HG03175 (cell line): ENCODE measurements around the gene ARL16.

Experiments used
- ATAC-seq: cut with Tn5 transposase; IDR thresholded peaks from one replicate; pipeline ENCODE4 v1.9.1; 2021; ENCODE audit warnings: mild to moderate bottlenecking, moderate library complexity; ENCODE audit not compliant: unreplicated experiment

Gene ARL16, protein sequence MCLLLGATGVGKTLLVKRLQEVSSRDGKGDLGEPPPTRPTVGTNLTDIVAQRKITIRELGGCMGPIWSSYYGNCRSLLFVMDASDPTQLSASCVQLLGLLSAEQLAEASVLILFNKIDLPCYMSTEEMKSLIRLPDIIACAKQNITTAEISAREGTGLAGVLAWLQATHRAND

DNA sequence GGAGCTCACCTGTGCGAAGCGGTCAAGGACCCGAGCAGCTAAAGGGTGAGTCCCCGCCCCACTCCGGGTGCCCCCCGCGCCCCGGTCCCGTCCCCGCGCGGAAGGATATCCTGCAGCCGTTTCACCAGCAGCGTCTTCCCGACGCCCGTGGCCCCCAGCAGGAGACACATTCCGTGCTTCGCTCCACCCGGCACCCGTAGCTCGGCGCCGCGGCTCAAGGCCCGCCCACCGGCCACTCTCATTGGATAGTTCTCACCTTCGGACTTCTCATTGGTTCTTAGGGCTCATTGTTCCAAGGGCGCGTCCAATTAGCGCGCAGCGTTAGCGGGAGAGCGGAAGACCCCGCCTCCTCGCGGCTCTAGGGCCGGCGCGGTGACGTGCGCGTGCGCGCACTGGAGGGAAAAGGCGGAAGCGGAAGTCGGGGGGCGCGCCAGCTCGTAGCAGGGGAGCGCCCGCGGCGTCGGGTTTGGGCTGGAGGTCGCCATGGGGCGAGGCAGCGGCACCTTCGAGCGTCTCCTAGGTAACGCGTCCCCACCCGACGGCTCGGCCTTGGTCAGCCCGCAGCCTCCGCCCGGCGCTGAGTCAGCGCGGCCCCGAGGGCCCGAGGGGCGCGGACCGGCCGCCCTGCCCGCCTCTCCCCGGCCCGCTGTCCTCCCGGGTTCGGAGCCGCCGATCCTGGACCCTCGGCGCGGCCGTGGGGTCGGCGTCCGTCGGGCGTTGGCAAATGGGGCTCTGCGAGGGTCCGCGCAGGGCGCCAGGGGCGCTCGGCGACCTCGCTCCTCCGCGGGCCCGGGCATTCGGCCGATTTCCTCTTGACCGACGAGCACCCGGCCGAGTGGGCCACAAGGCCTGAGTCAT lies at the start of gene ARL16, which contains the start of gene HGS:
Gene ARL16 (minus strand): TSS at position 214 of the 858 bp plus-strand sequence. CDS start 44 bp downstream, at position 170.
Gene HGS (plus strand): TSS at position 428 of the 858 bp plus-strand sequence. CDS start 56 bp downstream, at position 484.
- ATAC-seq: peak; percentile 97

DNA sequence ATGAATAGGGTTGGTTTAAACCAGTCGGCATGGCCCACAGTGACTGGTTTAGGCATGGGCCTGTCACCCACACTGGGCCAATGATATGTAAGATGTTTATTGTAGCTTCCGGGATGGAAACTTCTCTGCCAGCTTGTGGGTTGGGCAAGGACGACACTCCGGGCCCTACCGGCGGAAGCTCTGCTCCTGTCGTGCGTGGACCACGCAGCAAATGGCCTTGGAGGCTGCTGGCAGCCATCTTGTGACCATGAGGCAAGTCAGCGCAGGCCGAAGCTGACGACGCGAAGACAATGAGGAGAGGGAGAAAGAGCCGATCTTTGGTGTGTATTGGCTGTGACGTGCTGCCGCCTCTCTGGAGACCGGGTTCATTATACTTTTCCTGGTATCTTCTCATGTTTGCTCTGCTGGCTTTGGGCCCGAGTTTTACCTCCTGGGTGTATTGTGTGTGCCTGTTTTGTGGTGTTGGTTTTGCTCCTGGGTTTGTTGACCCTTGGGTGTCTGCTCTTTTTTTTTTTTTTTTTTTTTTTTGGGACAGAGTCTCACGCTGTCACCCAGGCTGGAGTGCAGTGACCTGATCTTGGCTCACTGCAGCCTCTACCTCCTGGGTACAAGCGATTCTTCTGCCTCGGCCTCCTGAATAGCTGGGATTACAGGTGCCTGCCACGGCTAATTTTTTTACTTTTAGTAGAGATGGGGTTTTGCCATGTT lies 43.9 kb upstream of the ARL16 start:
- no peak for ATAC-seq

DNA sequence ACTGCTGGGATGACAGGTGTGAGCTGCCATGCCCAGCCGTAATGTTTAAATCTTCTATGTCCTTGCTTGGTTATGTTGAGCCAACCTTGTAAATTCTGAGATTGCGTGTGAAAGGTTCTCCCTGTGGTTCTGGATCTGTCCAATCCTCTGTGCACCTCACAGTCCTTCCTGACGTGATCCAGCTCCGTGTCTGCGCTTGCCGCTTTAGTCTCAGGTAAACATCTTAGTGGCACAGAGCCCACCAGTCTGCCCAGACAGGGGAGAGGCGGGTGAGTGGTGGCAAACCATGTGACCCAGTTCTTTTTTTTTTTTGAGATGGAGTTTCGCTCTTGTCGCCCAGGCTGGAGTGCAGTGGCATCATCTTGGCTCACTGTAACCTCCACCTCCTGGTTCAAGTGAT lies 42.4 kb upstream of the ARL16 start:
- no peak for ATAC-seq

DNA sequence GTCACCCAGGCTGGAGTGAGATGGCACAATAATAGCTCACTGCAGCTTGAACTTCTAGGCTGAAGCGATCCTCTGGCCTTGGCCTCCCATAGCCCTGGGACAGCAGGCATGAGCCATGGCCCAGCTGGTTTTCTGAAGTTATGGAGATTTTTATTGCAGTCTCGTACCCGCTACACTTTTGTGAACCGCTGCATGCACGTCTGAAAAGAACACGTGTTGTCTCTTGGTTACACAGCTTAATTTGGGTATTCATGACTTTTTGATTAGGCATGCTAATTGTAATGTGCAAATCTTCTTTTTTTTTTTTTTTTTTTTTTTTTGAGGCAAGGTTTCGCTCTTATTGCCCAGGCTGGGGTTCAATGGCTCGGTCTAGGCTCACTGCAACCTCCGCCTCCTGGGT lies 41.8 kb upstream of the ARL16 start:
- ATAC-seq: no peak

DNA sequence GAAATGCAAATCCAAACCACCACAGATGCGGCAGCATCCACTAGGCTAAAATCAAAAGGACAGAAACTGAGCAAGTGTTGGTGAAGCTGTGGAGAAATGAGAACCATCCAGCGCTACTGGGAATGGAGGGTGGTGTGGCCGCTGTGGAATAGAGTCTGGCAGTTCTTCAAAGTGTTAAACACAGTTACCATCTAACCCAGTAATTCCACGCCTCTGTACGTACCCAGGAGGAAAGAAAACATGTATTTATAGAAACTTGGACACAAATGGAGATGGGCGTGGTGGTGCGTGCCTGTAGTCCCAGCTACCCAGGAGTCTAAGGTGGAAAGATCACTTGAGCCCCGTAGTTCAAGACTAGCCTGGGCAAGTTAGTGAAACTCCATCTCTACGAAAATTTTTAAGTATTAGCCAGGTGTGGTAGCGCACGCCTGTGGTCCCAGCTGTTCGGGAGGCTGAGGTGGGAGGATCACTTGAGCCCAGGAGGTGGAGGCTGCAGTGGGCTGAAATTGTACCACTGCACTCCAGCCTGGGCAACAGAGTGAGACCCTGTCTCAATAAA lies 40.1 kb upstream of the ARL16 start:
- ATAC-seq: no peak

DNA sequence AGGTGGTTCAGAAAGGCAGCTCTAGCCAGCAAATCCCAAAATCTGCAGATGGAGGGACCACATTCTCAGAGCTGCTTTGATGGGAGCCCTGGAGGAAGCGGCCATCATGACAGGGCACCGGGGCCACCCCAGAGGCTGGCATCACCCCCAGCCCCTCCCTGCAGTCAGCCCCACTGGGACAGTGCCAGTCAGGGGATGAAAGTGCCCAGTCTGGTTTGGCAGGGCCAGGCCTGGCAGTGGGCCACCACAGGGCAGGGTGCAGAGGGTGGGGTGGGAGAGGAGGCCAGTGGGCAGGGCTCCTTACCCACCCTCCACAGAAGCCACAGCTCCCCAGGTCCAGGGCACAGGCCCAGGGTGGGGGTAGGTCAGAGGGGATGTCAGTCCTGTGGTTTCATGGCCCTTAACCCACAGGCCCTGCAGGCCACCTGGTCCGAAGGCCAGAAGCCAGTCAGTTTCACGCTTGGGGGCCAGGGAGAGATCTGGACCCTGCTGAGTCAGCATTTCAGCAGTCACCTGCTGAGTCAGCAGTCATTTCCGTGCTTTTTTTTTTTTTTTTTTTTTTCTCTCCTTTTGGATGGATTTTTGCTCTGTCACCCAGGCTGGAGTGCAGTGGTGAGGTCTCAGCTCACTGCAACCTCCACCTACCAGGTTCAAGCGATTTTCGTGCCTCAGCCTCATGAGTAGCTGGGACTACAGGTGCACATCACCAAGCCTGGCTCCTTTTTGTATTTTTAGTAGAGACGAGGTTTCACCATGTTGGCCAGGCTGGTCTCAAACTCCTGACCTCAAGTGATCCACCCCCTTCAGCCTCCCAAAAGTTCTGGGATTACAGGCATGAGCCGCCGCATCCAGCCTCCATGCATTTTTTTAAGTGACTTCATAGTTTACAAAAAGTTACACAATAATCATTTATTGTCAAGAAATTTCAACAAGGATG lies 38.9 kb upstream of the ARL16 start:
- no peak for ATAC-seq

DNA sequence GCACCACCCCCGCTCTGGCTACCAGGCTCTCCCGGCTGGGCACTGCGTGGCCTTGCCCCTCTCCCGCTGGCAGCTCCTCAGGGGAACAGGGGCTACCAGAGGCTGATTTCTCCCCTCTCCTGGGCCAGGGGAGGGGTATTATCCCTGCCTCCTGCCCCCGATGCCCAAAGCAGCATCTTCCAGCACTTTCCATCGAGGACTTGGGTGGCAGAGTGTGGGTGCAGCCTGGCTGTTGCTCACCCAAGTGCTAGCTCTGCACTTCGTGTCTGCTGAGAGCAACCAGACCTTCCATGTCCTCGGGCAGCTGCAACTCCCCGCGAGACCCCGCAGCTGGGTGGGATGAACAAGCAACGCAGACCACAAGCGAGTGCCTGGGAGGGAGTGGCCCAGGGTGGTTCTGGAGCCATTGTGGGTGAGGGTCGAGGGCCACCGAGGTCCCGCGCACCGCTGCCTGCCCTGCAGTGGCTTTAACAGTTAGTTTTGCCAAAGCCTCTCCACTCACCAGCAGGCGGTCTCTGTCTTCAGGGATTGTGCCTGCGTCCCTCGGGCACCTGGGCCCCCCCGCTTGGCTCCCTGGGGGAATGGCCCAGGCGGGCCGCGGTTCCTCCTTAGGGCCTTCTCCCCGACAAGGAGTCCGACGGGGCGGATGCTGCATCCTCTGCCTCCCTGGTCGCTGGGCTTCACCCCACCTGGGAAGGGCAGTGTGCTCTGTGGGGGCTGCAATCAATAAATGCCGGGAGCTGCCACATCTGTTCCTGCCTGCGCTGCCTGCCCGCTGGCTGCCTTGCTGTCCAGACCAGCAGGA lies 36.9 kb upstream of the ARL16 start:
- ATAC-seq: no peak

DNA sequence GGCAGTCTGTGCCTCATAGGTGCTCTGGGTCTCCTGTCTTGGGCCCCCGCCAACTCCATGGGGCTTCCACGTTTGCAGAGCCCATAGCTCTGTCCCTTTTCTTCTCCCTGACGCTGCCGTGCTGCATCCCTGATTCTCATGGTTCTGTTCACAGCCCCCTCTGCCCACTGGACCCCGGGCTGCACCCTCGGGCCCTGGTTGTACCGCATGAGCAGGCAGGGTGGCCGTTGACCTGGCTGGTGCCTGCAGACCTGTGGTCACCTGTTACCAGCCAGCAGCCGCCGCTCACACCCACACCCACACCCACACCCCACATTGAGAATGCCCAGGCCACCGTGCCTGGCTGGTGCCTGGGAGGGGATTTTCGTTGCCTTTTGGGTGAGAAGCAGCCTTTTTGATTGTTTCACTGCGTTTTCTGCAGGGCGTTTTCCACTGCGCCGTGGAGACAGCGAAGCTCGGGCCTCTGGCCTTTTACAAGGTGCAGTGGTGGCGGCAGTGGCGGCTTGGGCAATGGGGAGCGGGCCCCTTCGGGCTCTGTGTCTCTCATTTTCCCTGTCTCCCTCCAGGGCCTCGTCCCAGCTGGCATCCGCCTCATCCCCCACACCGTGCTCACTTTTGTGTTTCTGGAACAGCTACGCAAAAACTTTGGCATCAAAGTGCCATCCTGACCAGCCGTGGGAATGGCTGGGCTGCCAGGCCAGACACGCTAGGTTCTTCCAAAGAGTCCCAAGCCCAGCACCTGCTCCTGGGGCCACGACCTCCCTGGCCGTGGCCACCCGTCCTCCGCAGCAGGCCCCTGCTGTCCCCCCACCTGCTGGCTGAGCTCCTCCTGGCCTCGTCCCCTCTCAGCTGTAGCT lies 36.0 kb upstream of the ARL16 start:
- no peak for ATAC-seq

DNA sequence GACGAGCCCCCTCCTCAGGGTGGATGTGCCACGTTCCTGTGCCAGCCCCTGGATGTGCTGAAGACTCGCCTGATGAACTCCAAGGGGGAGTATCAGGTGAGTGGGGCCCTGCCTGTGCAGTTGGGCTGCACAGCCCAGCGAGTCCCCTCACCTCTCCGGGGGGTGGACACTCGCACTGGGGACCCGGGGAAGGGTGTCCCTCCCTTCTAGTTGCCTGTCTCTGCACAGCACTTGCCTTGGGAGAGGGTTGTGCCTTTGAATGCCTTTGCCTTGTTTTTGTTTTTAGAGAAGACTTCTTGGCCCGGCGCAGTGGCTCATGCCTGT lies 34.1 kb upstream of the ARL16 start:
- ATAC-seq: no peak

DNA sequence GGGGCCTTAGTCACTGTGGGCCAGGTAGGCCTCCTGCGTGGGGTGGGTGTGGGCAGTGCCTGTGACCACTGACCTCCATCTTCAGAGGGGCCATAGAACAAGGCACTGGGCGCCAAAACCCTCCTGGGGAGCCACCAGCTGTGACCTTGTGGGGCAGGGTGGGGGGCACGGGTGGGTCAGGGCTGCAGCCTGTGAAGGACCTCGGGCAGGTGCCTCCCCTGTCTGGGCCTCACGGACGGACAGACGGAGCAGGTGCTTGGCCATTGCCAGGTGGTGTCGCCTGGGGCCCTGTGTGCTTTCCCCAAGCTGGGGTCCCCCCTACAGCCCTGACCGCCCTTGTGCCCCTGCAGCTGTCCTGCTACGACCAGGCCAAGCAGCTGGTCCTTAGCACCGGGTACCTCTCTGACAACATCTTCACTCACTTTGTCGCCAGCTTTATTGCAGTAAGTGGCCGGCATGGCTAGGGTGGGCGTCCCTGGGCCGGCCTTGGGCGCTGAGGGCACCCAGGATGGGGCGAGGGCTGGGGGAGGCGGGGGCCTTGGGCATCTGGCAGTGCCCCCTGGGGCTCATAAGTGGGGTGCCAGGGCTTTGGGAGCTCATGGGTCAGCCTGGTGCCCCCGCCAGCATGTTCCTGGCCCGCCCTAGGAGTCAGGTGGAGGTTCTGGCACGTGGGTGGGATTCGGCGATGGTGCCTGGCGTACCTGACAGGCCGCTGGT lies 33.6 kb upstream of the ARL16 start:
- ATAC-seq: no peak

DNA sequence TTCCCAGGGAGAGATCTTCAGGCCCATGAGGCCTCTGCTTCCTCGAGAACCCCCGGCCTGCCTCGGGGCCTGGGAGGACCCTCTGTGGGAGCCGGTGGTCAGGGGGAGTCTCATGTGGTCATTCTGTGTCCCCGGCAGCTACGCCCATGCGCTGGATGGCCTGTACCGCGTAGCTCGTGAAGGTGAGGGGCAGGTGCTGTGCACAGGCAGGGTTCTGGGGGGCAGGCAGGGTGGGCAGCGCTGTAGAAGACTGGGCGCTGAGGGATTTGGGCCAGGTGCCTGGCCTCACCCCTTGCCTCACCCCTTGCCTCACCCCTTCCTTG lies 33.0 kb upstream of the ARL16 start:
- ATAC-seq: no peak

DNA sequence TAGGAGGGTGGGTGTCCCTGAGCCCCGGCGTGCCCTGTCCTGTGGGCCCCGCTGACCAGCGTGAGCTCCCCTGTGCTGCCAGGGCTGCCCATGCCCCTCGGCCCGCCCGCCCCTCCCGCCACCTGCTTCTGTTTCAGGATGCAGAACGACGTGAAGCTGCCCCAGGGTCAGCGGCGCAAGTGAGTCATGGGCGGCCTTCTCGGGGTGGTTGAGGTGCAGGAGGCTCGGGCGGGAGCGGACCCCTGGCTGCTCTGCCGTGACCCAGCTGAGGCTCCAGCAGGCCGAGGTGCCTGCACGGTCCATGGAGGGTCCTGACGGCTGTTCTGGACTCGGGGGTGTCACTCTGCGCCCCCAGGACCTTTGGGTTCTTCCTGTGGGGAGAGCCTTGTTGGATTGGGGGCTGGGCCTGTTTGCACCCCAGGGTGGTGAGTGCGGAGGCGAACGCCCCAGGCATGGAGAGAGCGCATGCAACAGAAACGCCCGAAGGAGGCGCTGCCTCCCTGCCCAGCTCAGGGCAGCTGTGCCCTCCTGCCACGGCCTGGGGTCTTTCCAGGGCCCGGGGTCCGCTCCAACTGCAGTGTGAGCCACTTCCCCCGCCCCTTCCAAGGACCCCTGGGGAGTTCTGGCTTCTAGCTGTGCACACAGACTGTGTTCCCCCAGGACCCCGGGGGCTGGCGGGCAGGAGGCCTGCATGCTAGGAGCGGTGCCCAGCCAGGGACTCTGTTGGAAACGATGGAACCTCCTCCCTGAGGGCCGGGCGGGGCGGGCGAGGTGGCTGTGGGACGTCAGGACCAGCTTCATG lies 32.5 kb upstream of the ARL16 start:
- no peak for ATAC-seq

DNA sequence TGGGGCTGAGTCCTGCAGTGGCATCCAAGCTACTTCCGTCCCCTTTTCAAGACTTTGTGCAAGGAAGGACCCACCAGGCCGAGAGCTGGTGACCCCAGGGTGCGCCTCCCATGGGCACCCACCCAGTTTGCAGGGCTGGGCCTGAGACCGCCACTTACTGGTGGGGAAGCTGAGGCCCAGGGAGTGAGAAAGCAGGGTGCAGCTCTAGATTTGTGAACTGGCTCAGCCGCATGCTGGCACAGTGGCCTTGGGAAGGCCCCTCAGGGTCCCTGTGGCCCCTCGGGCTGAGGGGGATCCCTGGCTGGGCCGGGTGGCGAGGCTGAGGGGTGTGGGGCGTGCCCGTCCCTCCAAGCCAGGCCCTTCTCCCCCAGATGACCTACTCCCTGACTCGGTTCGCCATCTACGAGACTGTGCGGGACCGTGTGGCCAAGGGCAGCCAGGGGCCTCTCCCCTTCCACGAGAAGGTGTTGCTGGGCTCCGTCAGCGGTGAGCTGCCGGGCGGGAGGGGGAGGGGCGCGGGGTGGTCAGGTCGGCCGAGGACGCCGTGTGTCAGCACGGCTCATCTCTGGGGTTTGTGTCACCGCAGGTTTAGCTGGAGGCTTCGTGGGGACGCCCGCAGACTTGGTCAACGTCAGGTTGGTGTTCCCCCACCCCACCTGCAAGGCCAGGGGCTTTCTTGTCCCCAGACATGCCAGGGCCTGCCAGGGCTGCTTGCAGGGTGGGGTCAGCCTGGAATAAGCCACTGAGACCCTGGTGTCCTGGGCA lies 31.7 kb upstream of the ARL16 start:
- no peak for ATAC-seq

DNA sequence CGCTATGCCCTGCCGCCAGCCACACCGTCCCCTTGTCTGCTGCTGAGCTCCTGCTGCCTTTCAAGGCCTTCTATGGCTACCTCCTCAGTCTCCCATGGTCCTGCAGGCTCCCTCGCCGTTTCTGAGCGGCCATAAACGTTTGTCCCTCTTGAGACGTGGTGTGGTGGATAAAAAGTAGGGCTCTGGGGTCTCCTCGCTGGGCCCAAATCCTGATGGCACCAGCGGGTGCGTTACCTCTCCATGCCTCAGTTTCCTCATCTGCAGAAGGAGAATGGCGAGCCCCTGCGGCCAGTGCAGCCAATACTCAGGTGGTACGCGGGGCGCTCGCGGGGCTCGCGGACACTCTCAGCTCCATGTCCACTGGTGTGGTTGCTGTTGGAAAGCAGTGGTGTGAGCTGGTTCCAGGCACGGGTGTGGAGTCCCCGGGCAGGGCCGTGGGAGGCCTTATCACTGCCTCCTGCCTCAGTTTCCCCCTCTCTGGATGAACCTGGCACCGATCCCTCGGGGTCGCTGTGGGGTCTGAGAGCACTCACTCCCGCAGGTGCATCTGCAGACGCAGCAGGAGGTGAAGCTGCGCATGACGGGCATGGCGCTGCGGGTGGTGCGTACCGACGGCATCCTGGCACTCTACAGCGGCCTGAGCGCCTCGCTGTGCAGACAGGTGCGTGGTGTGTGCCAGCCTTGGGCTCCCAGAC lies 31.0 kb upstream of the ARL16 start:
- no peak for ATAC-seq

DNA sequence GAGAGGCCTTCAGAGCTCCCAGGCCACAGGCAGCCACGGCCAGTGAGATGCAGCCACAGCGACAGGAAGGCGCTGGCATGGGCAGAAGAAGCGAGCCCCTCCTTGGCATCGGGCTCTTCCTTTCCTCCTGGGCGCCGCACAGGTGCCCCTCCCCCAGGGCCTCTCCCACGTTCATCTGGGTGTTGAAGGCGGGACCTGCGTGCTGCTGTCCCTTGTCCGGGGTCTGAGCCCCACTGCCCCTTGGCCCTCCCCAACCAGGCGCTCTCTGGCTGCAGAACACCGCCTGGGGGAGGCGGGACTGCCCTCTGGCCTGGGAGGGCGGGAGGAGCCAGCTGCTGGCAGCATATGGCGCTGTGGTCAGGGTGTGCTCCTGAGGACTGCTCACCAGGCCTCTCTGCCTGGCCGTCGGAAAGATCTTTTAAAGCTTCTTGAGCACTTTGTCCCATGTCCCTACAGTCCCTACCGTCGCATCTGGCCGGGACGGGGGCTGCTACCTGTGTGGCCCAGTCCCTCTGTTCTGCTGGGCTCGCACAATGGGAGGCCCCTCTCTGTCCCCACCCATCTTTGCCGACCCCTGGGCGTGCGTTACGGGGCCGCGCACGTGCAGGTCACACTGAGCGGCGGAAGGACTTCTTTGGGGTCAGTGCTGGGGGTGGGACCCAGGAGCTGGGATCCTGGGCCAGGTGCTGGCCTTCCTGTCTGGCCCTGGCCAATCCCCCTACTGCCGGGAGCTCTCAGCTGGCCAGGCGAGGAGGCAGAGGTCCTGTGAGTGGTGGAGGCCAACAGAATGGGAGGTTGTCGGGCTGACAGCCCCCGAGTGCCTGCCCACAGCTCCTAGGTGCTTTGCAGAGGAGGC lies 30.2 kb upstream of the ARL16 start:
- ATAC-seq: no peak
